Measurements from ENCODE around the gene ZNF580.

ZNF580 gene

GRCh38 chr19:55683449-55684261 is 42.9 kb downstream of the ZNF580 start:
- Histone ChIP-seq H3K4me3 (no peak overlapping the region), H3K27ac (no peak overlapping the region)

- no peak overlapping the region for H3K4me3 ChIP-seq
These were observed 44.3 kb downstream of the ZNF580 start for GRCh38 chr19:55684946-55685681.

GRCh38 chr19:55685776-55686175 is 45.0 kb downstream of the ZNF580 start:
- Histone ChIP-seq H3K4me3 (no peak overlapping the region), H3K27ac (no peak overlapping the region)

More at GRCh38 chr19:55684946-55685681, 44.3 kb downstream of the ZNF580 start:
- H3K27ac ChIP-seq, result no peak overlapping the region

- no peak overlapping the region for H3K27ac ChIP-seq
These were observed 45.7 kb downstream of the ZNF580 start for GRCh38 chr19:55686311-55687050.

GRCh38 chr19:55687281-55688201 is 46.7 kb downstream of the ZNF580 start:
- Histone ChIP-seq H3K27ac (no peak overlapping the region), H3K4me3 (no peak overlapping the region)

More at GRCh38 chr19:55686311-55687050, 45.7 kb downstream of the ZNF580 start:
- no peak overlapping the region for H3K4me3 ChIP-seq

GRCh38 chr19:55688422-55689218 is 47.8 kb downstream of the ZNF580 start:
- Histone ChIP-seq H3K27ac (no peak overlapping the region), H3K4me3 (no peak overlapping the region)

- no peak overlapping the region for H3K27ac ChIP-seq
- no peak overlapping the region for H3K4me3 ChIP-seq
These were observed 48.8 kb downstream of the ZNF580 start for GRCh38 chr19:55689411-55690108.

GRCh38 chr19:55690109-55690768 is 49.4 kb downstream of the ZNF580 start:
- Histone ChIP-seq H3K27ac (no peak overlapping the region), H3K4me3 (no peak overlapping the region)

- no peak overlapping the region for H3K27ac ChIP-seq
- no peak overlapping the region for H3K4me3 ChIP-seq
These were observed 50.2 kb downstream of the ZNF580 start for GRCh38 chr19:55690769-55691545.

GRCh38 chr19:55691561-55692481 is 51.0 kb downstream of the ZNF580 start:
- H3K4me3 ChIP-seq, result no peak overlapping the region
- no peak overlapping the region for H3K27ac ChIP-seq

GRCh38 chr19:55692681-55693081 is 51.9 kb downstream of the ZNF580 start:
- Histone ChIP-seq H3K4me3 (no peak overlapping the region), H3K27ac (no peak overlapping the region)
